ENCODE results near the gene CFD.
A peak's percentile ranks its signal among the peaks of the same experiment; 100 is the strongest.

The CFD gene

GRCh38 chr19:892243-892893 lies 32.9 kb downstream of the CFD start:
- no peak for DNase-seq

DNA sequence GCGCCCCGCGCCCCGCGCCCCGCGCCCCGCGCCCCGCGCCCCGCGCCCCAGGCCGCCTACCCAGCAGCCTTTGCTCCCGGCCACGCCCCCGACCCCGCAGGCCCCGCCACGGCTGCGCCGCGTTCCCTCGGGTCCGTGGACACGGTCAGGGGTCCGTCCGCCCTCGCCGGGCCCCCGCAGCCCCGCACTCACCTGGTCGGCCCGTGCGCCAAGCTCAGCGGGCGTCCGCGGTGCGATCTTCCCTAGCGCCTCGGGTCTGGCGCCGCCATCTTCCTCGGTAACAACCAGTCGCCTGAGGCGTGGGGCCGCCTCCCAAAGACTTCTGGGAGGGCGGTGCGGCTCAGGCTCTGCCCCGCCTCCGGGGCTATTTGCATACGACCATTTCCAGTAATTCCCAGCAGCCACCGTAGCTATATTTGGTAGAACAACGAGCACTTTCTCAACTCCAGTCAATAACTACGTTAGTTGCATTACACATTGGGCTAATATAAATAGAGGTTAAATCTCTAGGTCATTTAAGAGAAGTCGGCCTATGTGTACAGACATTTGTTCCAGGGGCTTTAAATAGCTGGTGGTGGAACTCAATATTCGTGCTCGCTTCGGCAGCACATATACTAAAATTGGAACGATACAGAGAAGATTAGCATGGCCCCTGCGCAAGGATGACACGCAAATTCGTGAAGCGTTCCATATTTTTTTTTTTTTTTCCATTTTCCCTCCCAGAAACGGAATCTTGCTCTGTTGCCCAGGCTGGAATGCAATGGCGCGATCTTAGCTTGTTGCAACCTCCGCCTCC lies 33.6 kb downstream of the CFD start, which contains the start of the genes MED16 and RNU6-9:
MED16 (minus strand) TSS at position 294 of the 796 bp plus-strand sequence. CDS start 2,056 bp downstream, outside the sequence.
RNU6-9 (plus strand) TSS at position 591 of the 796 bp plus-strand sequence.
- peak; percentile 94 for DNase-seq

- no peak for DNase-seq
These were observed 37.0 kb downstream of the CFD start for GRCh38 chr19:896434-896833.

DNA sequence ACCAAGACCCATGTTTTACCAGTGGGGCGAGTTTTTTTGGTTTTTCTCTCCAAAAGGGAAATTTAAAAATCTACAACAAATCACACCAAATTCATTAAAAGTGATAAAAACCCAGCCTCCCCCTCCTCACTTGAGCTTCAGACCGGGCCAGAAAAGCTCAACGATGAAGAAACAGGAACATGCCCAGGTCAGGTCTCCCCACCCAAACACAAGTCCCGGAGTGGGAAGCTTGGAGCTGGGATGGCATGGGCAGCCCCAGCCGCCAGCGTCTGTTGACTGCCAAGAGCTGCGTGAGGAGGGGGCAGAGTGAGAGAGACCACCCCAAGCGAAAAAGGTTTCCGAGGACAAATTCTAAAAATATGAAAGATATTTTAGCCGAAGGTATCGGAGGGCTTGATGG lies 37.5 kb downstream of the CFD start:
- DNase-seq = no peak

DNA sequence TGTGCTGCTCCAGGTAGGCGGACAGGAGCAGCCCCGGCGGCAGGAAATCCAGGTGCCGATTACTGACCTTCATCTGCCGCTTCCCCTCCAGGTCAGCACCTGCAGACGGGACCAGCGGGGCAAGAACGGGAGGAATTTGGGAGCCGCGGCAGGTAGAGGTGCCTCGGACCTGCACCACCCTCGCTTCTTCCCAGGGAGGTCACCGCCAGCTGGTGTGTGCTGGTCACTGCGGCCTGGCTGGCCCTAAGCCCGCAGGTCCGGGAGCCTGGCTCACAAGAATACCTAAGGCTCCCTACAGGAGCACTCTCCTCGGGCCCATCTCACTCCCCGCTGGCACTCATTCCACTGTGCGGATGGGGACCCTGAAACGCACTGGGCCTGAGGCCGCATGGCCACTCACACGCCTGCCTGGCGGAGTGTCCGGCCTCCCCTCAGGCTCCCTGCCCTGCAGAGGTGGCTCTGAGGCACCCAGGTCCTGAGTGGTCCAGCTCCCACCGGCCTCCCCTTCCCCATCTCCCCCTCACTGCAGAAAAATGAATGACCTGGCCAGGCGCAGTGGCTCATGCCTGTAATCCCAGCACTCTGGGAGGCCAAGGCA lies 38.1 kb downstream of the CFD start:
- no peak for DNase-seq

- peak; percentile 94 for DNase-seq
These were observed 39.2 kb downstream of the CFD start for GRCh38 chr19:898663-899062.

- DNase-seq = no peak
These were observed 40.0 kb downstream of the CFD start for GRCh38 chr19:899336-900042.

DNA sequence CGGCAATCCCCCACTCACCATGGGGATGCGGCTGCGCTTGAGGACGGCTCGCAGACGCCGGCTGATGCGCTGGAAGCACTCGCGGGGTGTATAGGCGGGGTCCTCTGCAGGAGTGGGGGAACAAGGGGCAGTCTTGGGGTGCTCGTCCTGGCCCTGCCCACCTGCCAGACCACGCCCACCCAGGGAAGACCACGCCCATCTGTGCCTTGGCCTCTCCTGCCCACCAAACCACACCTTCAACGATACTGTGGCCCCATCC lies 40.5 kb downstream of the CFD start:
- no peak for DNase-seq

DNA sequence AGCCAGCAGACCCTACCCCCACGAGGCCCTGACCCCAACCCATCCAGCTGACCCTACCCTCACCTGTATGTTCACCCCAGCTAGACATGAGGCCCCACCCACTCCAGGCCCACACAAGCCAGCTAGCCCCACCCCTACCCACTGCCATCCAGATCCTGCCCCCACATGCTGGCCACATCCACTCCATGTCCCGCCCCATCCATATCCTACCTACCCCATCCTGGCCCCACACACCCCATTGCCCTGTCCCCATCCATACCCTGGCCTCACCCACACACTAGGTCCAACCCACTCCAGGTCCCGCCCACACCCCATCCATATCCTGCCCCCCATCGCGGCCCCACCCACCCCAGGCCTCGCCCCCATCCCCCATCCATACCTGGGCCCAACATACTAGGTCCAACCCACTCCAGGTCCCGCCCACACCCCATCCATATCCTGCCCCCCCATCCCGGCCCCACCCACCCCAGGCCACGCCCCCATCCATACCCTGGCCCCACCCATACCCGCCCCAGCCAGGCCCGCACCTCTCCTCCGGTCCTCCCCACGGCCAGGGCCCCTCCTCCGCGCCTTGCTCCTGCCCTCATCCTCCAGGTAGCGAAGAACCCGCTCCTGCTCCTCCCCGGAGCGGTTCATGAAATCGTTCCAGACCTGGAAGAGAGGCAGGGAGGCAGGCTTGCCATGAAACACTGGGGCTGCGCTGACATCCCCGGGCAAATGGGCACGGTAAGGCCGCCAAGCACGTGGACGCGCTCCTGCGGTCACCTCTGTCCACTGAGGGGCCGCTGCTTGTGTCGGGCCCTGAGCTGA lies 41.0 kb downstream of the CFD start:
- no peak for DNase-seq

GRCh38 chr19:901216-902092 lies 42.0 kb downstream of the CFD start:
- no peak for DNase-seq

GRCh38 chr19:902093-902370 lies 42.6 kb downstream of the CFD start:
- no peak for DNase-seq

- no peak for DNase-seq
These were observed 43.2 kb downstream of the CFD start for GRCh38 chr19:902446-903226.

GRCh38 chr19:903266-903797 lies 43.9 kb downstream of the CFD start:
- peak; percentile 85 for DNase-seq

GRCh38 chr19:904545-904944 lies 45.1 kb downstream of the CFD start:
- DNase-seq = no peak

- no peak for DNase-seq
These were observed 47.0 kb downstream of the CFD start for GRCh38 chr19:906480-906879.

GRCh38 chr19:907183-907853 lies 47.9 kb downstream of the CFD start:
- no peak for DNase-seq

DNA sequence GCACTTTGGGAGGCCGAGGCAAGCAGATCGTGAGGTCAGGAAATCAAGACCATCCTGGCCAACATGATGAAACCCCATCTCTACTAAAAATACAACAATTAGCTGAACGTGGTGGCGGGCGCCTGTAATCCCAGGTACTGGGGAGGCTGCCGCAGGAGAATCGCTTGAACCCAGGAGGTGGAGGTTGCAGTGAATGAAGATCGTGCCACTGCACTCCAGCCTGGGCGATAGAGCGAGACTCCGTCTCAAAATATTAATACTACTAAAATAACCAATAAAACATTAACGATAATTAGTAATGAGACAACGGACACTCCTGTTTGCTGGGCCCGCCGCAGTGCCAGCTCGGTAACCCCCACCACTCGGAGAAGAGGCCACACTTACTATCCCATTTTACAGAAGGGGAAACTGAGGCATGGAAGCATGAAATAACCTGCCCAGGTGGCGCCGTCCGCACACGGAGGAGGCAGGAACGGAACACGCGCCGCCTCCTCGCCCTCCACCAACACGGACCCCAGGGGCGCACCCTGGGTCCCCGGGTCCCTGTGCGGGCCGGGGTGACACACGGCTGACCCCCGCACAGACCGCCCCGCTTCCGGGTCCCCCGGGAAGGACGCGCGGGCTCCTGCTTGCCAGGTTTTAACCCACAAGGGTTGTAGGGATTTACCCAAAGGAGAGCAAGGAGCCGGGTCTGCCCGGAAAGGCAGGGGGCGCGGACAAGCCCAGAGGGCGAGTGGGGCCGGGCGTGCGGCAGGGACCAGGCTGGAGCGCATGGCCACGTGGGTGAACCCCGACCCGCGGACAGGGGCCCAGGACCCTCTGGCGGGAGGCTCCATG lies 52.0 kb downstream of the CFD start:
- DNase-seq = no peak

DNA sequence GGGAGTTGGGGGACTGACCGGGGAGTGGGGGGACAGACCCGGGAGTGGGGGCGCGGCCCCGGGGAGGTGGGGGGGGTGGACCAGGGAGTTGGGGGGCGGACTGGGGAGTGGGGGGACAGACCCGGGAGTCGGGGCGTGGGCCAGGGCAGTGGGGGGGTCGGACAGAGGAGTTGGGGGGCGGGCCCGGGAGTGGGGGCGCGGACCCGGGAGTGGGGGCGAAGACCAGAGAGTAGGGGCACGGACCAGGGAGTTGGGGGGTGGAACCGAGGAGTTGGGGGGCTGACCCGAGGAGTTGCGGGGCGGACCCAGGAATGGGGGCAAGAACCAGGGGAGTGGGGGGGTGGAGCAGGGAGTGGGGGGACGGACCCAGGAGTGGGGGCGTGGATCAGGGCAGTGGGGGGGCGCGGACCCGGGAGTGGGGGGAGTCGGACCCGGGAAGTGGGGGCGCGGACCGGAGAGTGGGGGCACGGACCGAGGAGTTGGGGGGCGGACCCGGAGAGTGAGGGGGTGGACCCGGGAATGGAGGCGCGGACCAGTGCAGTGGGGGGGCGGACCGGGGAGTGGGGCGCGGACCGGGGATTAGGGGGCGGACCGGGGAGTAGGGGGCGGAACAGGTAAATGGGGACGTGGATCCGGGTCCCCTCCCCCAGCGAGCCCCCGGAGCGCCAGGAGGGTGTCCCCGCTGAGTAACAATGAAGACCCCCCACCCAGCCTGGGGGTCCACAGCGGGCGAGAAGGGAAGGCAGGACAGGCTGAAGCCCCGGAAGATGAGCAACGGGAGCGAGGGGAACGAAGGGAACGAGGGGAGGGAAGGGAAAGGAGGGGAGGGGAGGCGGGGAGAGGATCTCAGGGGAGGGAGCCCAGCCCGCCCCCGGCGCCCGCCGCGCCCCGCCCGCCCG lies 53.0 kb downstream of the CFD start:
- DNase-seq = no peak
